OCI-LY7 (cell line): ENCODE results near the gene CD274.

Source experiments
- CTCF ChIP-seq: fragments of 200-600 bp; sonication (generic); conservative IDR thresholded peaks from 2 replicates; pipeline ENCODE4 v1.5.1; 2014; ENCODE audit warnings: mild to moderate bottlenecking, antibody characterized with exemption, low read length, moderate library complexity, mixed read lengths
- EZH2phosphoT487 ChIP-seq: fragments of 200-600 bp; sonication (generic); IDR thresholded peaks from 2 replicates; pipeline ENCODE4 v1.6.1; 2018; ENCODE audit warnings: low read depth, borderline replicate concordance, mild to moderate bottlenecking, mixed run types, antibody characterized with exemption, low read length, moderate library complexity, mixed read lengths

GRCh38 chr9:5514617-5515260 is 64.4 kb downstream of the CD274 start:
- TF ChIP-seq CTCF = no peak
- TF ChIP-seq EZH2phosphoT487 = no peak
